ENCODE measurements around the gene TNFSF8. TPM values are rescaled to one million over a fixed set of nuclear protein-coding genes. Genes with fewer than 3 reads are reported as not detected.

The TNFSF8 gene
- total and polyA plus RNA-seq, 12 donors: 0.11 to 2.3 (median 0.65) TPM

- DNase-seq (no peak), ATAC-seq (peak in 1 of 8 donors; percentile 43)
- Histone ChIP-seq H3K4me1 (peaks cover 0 to 9% (median 0%) of the 10 kb centered on the region in 9 donors), H3K27ac (peak overlapping the region in 2 of 10 donors; percentile 17), H3K4me3 (no peak overlapping the region), H3K9me3 (peaks cover 0 to 3% (median 0%) of the 10 kb centered on the region in 11 donors), H3K36me3 (no peaks in the 10 kb centered on the region), H3K27me3 (peaks cover 0 to 4% (median 0%) of the 10 kb centered on the region in 7 donors)
- TF ChIP-seq, protein P1, sequence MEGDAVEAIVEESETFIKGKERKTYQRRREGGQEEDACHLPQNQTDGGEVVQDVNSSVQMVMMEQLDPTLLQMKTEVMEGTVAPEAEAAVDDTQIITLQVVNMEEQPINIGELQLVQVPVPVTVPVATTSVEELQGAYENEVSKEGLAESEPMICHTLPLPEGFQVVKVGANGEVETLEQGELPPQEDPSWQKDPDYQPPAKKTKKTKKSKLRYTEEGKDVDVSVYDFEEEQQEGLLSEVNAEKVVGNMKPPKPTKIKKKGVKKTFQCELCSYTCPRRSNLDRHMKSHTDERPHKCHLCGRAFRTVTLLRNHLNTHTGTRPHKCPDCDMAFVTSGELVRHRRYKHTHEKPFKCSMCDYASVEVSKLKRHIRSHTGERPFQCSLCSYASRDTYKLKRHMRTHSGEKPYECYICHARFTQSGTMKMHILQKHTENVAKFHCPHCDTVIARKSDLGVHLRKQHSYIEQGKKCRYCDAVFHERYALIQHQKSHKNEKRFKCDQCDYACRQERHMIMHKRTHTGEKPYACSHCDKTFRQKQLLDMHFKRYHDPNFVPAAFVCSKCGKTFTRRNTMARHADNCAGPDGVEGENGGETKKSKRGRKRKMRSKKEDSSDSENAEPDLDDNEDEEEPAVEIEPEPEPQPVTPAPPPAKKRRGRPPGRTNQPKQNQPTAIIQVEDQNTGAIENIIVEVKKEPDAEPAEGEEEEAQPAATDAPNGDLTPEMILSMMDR (IDR thresholded peaks at IDR 0.05): no peak
- 91 to 92% methylated on average over 11 of the region's 11 CpGs for WGBS, 2 donors
- intact Hi-C loops (cut with DNase I): no loop called here
Observed at GRCh38 chr9:114861922-114862605, 68.3 kb downstream of the TNFSF8 start.

- intact Hi-C loops (cut with DNase I): no loop called here
- Histone ChIP-seq H3K27ac (peak overlapping the region in 2 of 10 donors; percentile 17), H3K4me1 (peaks cover 0 to 12% (median 0%) of the 10 kb centered on the region in 9 donors), H3K27me3 (peaks cover 0 to 4% (median 0%) of the 10 kb centered on the region in 7 donors), H3K9me3 (peaks cover 0 to 3% (median 0%) of the 10 kb centered on the region in 11 donors), H3K36me3 (no peaks in the 10 kb centered on the region), H3K4me3 (no peak overlapping the region)
- ATAC-seq (peak in 6 of 8 donors; percentile 10 to 52 (median 42)), DNase-seq (no peak)
- TF ChIP-seq, protein P1 (IDR thresholded peaks at IDR 0.05): no peak
- WGBS, 2 donors: 70 to 72% methylated on average over 5 of the region's 5 CpGs
Observed at GRCh38 chr9:114861273-114861672, 69.1 kb downstream of the TNFSF8 start.

- H3K4me1 ChIP-seq: peaks cover 0 to 15% (median 0%) of the 10 kb centered on the region in 9 donors
- TF ChIP-seq, protein P1 (IDR thresholded peaks at IDR 0.05): no peak
- intact Hi-C loops (cut with DNase I): no loop called here
- no peak overlapping the region for H3K27ac ChIP-seq
- H3K4me3 ChIP-seq: no peak overlapping the region
- H3K9me3 ChIP-seq: peaks cover 0 to 3% (median 0%) of the 10 kb centered on the region in 11 donors
- H3K27me3 ChIP-seq: peaks cover 0 to 4% (median 0%) of the 10 kb centered on the region in 7 donors
- no peaks in the 10 kb centered on the region for H3K36me3 ChIP-seq
- no peak for DNase-seq
- 75 to 76% methylated on average over 2 of the region's 2 CpGs for WGBS, 2 donors
- no peak for ATAC-seq
Observed at GRCh38 chr9:114860187-114860586, 70.2 kb downstream of the TNFSF8 start.

- TF ChIP-seq, protein P1 (IDR thresholded peaks at IDR 0.05): no peak
- 78 to 91% methylated on average over 2 of the region's 2 CpGs for WGBS, 2 donors
- H3K27me3 ChIP-seq: peaks cover 0 to 4% (median 0%) of the 10 kb centered on the region in 7 donors
- intact Hi-C loops (cut with DNase I): no loop called here
- H3K36me3 ChIP-seq: no peaks in the 10 kb centered on the region
- DNase-seq (no peak), ATAC-seq (no peak)
- H3K4me3 ChIP-seq: no peak overlapping the region
- peaks cover 0 to 12% (median 0%) of the 10 kb centered on the region in 9 donors for H3K4me1 ChIP-seq
- peaks cover 0 to 3% (median 0%) of the 10 kb centered on the region in 11 donors for H3K9me3 ChIP-seq
- peak overlapping the region in 2 of 10 donors; percentile 44 to 51 for H3K27ac ChIP-seq
Observed at GRCh38 chr9:114856942-114857315, 73.5 kb downstream of the TNFSF8 start.
